HG03064 (cell line): ENCODE data around the gene USPL1.

Experiments used
- ATAC-seq: cut with Tn5 transposase; IDR thresholded peaks from one replicate; pipeline ENCODE4 v1.9.1; 2021; ENCODE audit warnings: low read depth; ENCODE audit not compliant: unreplicated experiment

Gene USPL1

DNA sequence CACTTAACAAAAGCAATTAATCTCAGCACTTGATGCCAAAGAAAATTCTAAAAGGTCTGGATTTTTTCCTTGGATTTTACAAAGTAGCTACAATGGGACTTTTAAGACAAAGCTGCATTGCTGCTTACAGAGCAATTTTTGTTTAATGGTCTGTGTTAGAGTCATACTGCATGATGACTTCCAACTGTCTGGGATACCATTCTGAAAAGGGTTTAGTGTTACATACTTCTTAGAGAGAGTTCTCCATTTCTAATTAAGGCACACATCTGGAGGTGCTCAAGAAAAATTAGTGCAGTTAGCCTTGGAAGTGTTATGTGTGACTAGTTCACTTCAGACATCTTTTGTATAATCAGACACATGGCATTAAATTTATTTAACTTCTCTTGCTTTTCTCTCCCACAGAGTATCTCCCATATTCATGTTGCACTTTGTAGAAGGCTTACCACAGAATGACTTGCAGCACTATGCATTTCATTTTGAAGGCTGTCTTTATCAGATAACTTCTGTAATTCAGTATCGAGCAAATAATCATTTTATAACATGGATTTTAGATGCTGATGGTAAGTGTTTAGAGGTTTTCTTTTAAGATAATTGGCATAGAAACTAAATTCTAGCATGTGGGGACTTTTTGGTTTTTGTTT is 35.1 kb downstream of the USPL1 start:
- ATAC-seq, result no peak

GRCh38 chr13:30654430-30654829 is 36.7 kb downstream of the USPL1 start:
- ATAC-seq, result no peak

- ATAC-seq, result no peak
These were observed 38.5 kb downstream of the USPL1 start for GRCh38 chr13:30656178-30656577.

GRCh38 chr13:30659980-30660379 is 42.3 kb downstream of the USPL1 start:
- no peak for ATAC-seq

DNA sequence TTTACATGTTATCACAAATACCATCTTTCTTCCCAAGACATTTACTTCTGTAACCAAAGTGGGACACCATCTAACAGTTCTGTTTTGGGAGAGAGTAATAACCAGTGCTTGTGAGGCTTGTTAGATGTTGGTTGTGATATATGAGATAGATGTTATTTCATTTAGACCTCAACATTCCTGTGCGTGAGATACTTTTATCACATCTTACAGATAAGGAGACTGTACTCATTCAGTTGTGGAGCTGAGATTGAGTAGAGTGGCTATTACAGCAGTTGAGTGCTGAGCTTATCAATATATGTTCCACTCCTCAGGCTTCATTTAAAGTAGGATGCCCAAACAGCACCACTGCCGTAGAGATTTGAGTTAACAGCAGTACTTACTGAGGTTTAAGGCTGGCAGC is 43.1 kb downstream of the USPL1 start:
- no peak for ATAC-seq

- no peak for ATAC-seq
These were observed 47.1 kb downstream of the USPL1 start for GRCh38 chr13:30664689-30665275.

DNA sequence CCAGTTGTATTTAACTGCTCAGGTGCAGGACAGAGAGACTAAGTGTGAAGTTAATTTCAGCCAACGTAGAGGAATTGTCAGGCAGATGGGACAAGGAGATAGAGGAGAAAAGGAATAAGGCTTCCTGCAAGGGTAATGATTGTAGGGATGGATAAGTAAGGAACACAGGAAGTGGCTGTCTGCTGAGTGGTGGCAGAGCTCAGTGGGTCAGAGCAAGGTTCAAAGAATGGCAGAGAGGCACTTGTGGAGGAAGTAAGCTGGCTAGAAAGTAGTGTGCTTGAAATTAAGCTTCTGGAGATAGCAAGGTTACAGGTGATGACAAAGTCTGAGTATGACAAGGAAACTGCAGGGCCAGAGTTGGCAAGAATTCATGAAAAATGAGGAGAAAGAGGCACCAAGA is 47.9 kb downstream of the USPL1 start:
- ATAC-seq, result no peak

- ATAC-seq, result no peak
These were observed 48.4 kb downstream of the USPL1 start for GRCh38 chr13:30666113-30666512.

DNA sequence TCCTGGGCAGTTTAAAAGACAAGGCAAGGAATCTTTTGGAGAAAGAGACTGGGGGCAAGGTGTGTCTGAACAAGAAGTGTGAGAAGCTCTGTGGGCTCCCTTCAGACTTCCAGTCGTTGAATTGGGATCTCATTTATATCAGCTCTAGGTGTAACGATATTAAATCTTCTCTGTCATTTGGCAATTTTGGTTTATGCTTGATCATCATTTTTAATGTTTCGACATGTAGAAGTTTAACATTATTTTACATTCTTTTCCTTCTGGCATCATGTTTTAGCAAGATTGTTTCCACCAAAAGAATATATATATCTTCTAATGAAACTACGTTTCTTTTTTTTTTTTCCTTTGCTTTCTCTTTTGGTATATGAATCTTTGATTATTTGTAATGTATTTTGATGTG is 49.3 kb downstream of the USPL1 start:
- no peak for ATAC-seq

DNA sequence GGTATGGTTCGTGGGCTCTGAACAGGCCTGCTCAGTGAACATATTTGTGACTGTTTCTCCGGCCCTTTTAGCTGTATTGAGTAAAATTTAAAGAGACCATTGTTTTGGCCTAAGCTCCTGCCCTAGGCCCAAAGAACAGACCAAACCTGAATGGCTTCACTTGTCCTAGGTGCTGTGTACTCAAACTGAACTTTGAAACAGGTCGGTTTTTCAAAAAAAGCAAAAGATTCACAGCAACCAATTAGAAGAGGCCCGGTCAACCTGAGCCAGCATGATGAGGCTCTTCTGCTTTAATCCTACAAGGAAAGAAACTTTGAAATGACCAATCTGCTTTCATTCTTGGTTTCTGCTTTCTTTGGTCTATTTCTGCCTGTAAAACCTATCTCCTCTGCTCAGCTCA is 50.6 kb downstream of the USPL1 start:
- no peak for ATAC-seq

DNA sequence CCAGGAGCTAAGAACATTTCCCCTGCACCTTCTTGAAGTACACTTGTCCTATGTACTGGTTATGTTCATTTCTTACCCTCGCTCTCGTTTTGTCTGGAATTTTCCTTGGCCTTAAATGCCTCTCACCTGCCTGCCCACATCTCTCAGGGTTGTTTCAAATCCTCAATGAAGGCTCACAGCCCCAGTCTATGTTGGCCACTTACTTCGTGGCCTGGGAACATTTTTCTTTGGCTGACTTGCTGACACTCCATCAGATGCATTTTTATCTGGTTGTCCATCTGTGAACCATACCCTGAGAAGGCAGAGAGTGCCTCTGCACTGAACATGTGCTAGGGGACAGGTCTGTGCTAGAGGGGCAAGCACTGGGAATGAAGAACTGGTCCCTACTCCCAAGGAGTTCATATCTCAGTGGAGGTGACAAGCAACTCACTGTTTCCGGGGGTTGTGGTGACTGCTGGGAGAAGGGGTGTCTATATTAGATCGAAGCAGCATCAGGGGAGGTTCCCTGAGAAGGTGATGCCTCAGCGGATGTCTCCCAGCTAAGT is 53.6 kb downstream of the USPL1 start:
- no peak for ATAC-seq

GRCh38 chr13:30673669-30674521 is 56.2 kb downstream of the USPL1 start:
- peak; percentile 78 for ATAC-seq

GRCh38 chr13:30675717-30676116 is 58.0 kb downstream of the USPL1 start:
- ATAC-seq, result no peak

DNA sequence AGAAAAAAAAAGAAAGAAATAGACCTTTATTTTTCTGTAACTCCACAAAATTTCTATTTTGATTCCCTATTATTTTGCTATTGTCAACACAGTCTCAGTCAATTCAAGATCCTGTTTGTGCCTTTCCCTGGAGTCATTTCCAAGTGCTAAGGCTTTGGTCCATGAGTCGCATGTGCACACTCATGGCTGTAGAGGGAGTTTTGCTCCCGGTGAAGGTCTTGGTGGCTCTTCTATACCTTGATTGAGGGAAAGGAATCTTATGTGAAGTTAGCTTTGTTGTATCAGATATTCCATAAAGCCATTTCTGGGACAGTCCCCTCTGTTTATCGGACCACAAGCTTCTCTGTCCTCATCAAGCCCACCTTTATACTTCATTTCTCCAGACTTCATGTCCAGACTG is 59.0 kb downstream of the USPL1 start:
- ATAC-seq, result no peak

DNA sequence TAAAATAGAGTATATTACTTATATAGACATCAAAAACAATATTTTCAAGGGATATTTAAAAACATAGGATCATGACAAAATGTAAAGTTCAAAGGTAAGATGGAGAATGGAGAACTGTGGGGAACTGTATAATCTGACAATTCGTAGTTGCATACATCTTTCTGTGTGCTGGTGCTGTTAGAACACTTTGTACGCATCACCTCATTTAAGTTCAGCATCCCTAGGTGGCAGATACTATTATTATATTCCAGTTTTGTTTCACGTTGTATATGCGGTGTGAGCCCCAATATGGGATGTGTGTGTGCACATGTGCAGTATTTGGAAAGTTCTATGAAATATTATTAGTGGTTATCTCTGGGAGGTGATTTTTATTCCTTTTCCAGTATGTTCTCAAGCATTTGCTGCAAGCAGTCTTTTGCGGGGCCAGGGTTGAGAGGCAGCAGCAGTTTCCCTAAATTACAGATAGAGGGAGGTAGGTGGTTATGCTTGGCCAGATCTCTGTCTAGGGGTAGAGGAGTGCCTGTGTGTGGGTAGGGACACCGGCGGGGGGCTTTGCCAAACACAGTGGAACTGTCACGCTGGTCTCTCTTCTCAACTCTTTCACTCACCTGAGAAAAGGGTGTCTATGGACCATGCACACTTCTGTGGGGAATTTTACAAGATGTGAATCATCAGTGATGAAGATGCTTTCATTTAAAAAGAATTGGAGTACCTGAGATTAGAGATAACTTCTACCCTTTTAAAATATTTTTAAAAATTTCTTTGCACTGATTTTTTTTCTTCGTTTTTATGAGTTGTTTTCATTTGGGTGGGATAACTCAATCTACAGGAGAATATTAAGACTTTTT is 62.0 kb downstream of the USPL1 start:
- no peak for ATAC-seq

DNA sequence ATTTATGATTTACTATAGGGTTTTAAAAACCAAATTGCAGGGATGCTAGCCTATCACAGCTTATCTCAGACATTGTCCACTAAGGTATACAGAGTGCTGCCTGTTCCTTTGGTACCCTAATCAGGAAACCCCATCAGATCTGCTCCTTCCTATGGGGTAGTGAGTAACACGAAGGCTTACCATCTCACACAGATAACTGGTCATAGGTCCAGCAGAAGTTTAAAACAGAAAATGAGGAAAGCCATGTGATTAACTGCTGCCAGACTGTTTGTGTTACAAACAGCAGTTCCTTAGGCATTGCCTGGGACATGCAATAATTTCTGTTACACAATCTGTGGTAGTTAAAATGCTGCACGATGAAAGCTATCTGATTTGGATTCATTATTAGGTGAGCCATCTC is 64.1 kb downstream of the USPL1 start:
- ATAC-seq, result no peak

GRCh38 chr13:30685320-30685859 is 67.7 kb downstream of the USPL1 start:
- no peak for ATAC-seq

DNA sequence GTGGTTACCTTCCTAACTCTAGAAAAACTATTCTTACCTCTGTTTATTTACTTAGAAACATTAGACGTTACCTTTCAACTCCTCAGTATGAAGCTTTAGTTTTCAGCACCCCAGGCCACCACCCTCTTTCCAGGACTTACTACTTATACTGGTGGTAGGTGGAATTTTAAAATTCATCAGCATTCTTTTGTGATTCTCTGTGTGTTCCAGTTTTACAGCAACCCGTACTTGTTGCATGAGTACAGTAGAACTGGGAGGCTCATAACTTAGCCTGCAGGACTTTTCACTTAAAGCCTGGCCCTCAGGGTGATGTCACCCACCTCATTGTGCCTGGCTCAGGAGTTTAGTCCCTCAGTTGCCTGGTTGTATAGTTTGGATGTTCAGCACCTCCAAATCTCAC is 68.3 kb downstream of the USPL1 start:
- ATAC-seq, result no peak

DNA sequence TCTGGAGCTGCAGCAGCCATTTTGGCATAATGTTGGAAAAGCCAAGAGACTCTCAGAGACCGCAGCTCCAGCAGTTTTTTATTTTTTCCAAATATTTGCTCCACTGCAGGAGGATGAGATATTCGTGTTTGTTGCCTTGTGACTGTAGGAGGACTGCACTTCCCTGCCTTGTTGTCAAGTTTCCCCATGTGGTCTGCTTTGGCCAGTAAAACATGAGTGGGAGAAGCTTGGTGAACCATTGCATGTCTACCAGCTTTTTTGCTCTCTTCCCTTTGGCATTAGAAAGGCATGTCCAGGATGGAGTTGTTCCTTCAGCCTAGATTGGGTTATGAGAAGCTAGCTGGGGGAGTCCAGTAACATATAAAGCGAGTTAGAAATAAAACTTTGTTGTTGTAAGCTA is 69.9 kb downstream of the USPL1 start:
- ATAC-seq, result no peak

- no peak for ATAC-seq
These were observed 72.0 kb downstream of the USPL1 start for GRCh38 chr13:30689752-30690151.
